ENCODE data around the gene MKRN2. TPM values are rescaled to one million over a fixed set of nuclear protein-coding genes. Genes with fewer than 3 reads are reported as not detected.

Gene MKRN2
- total and polyA plus RNA-seq, 2 of the 8 experiments (the other 6 are each of a cell fraction or from before 2014, with no cell fraction given), result 15.3 to 17.6 TPM

DNA sequence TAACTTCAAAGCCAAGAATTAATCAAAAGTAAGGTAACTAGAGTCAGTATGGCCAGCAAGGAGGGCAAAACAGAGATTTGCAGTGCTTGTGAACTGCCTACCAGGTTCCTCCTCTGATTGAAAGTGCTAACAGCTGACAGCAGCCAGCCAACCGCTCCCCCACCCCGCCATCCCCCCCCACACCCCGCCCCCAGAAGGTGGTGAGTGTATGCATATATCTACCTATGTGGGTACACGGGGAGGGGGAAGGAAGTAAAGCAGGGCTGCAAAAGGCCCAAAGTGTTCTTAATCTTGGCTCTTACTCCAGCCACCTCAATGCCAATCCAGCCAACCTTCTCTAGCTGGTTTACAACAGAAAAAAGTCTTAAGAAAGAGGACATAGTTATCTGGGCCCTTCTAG is 56.4 kb downstream of the MKRN2 start:
- Histone ChIP-seq H3K56ac (replicated peaks; ENCODE audit: insufficient read length, low read depth, low read length) (no peak overlapping the region), H3K4me2 (ENCODE audit: insufficient read depth in 1 of 2, low read depth in 2 of 2, low read length in 2 of 2) (no peak overlapping the region), H3K4me3 (ENCODE audit: extremely low read depth in 1 of 4, insufficient read depth in 2 of 4, low read depth in 3 of 4, low read length in 4 of 4) (no peak overlapping the region), H3K79me1 (ENCODE audit: low read depth, low read length) (no peaks in the 10 kb centered on the region), H3K27ac (ENCODE audit: low read depth, low read length) (no peak overlapping the region), H3K27me3 (replicated peaks in 1 of 4; ENCODE audit: control insufficient read depth in 3 of 4, extremely low read depth in 1 of 4, insufficient read depth in 3 of 4, low read length in 3 of 4) (no peaks in the 10 kb centered on the region), H2BK12ac (ENCODE audit: low read depth, low read length) (no peak overlapping the region), H2BK120ac (replicated peaks; ENCODE audit: low read depth, low read length) (no peak overlapping the region), H2BK5ac (ENCODE audit: low read depth, low read length) (no peak overlapping the region), H3K23ac (ENCODE audit: insufficient read length) (no peak overlapping the region), H3K14ac (ENCODE audit: insufficient read length) (no peak overlapping the region), H4K8ac (ENCODE audit: extremely low read depth, insufficient read depth, low read length) (no peak overlapping the region), H3K4me1 (replicated peaks in 1 of 4; ENCODE audit: control insufficient read depth in 3 of 4, insufficient read depth in 4 of 4, low read length in 3 of 4) (peaks cover 0 to 7% (median 2%) of the 10 kb centered on the region in 4 experiments; a peak in 3 of 7 replicates), H3K9ac (replicated peaks in 1 of 4; ENCODE audit: extremely low read depth in 1 of 4, low read depth in 3 of 4, low read length in 3 of 4) (no peak overlapping the region), H4K91ac (replicated peaks; ENCODE audit: insufficient read length, low read length) (no peak overlapping the region), H3K9me3 (ENCODE audit: insufficient read depth in 2 of 2, low read depth in 1 of 2, low read length in 1 of 2) (no peaks in the 10 kb centered on the region), H3K23me2 (ENCODE audit: low read depth, low read length) (no peaks in the 10 kb centered on the region), H3K4ac (replicated peaks; ENCODE audit: insufficient read length, low read depth, low read length) (no peak overlapping the region), H2BK20ac (ENCODE audit: low read length) (no peak overlapping the region), H2AK5ac (ENCODE audit: low read depth, low read length) (no peak overlapping the region), H3K36me3 (ENCODE audit: control insufficient read depth in 2 of 4, insufficient read depth in 4 of 4, low read length in 3 of 4) (peaks cover 10 to 43% (median 20%) of the 10 kb centered on the region in 4 experiments), H2AFZ (ENCODE audit: low read length) (no peak overlapping the region), H2BK15ac (ENCODE audit: low read length) (no peak overlapping the region), H3K79me2 (ENCODE audit: control insufficient read depth in 1 of 2, insufficient read depth in 2 of 2, low read length in 2 of 2) (peaks cover 0 to 37% of the 10 kb centered on the region in 2 experiments; a peak in 2 of 4 replicates), H4K20me1 (replicated peaks in 1 of 2; ENCODE audit: control insufficient read depth in 1 of 2, insufficient read depth in 2 of 2, low read length in 2 of 2) (peaks cover 5 to 6% of the 10 kb centered on the region in 2 experiments), H3K18ac (ENCODE audit: extremely low read depth, low read length) (no peak overlapping the region), H4K5ac (ENCODE audit: insufficient read length, low read depth, low read length) (no peak overlapping the region)
- ChIA-PET POLR2A (ENCODE audit: partially characterized antibody) (interaction anchor here (1.3 kb wide), 1 partner anchor 14 kb away, joined by 3 read pairs; no protein-coding TSS in a partner anchor), CTCF (ENCODE audit: partially characterized antibody) (interaction anchor here (1.0 kb wide), 1 partner anchor 44 kb away, joined by 4 read pairs; no protein-coding TSS in a partner anchor)
- DNase-seq (ENCODE audit: low read depth in 1 of 2, low spot score in 2 of 2) (no peak), FAIRE-seq (no peak)
- WGBS, 2 experiments (ENCODE audit: extremely low coverage in 1 of 2, insufficient coverage in 1 of 2, insufficient read length in 1 of 2, insufficient replicate concordance in 2 of 2, low coverage in 1 of 2, low lambda C conversion rate in 2 of 2, missing lambda C conversion rate in 1 of 2), result 63% methylated on average over 3 of the region's 4 CpGs; no CpG with 5 or more reads in 1 of the 2 experiments
- TF ChIP-seq SIN3A (conservative IDR thresholded peaks at IDR 0.05 in 1 of 2, IDR thresholded peaks at IDR 0.05 in 1 of 2; ENCODE audit: low read depth in 1 of 2, low read length in 2 of 2), result no peak
- TF ChIP-seq CREB1 (IDR thresholded peaks at IDR 0.05), result no peak
- TF ChIP-seq, protein P1, sequence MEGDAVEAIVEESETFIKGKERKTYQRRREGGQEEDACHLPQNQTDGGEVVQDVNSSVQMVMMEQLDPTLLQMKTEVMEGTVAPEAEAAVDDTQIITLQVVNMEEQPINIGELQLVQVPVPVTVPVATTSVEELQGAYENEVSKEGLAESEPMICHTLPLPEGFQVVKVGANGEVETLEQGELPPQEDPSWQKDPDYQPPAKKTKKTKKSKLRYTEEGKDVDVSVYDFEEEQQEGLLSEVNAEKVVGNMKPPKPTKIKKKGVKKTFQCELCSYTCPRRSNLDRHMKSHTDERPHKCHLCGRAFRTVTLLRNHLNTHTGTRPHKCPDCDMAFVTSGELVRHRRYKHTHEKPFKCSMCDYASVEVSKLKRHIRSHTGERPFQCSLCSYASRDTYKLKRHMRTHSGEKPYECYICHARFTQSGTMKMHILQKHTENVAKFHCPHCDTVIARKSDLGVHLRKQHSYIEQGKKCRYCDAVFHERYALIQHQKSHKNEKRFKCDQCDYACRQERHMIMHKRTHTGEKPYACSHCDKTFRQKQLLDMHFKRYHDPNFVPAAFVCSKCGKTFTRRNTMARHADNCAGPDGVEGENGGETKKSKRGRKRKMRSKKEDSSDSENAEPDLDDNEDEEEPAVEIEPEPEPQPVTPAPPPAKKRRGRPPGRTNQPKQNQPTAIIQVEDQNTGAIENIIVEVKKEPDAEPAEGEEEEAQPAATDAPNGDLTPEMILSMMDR (IDR thresholded peaks at IDR 0.05; ENCODE audit: control extremely low read depth in 1 of 3, insufficient read depth in 1 of 3, low read depth in 1 of 3, low read length in 3 of 3), result no peak
- TF ChIP-seq GABPA (IDR thresholded peaks at IDR 0.05; ENCODE audit: borderline replicate concordance, insufficient read depth, low read length), result no peak
- TF ChIP-seq MAFK (IDR thresholded peaks at IDR 0.05; ENCODE audit: low read depth, low read length), result no peak
- no peak for TF ChIP-seq POLR2A (IDR thresholded peaks at IDR 0.05; ENCODE audit: control extremely low read depth in 1 of 2, low read depth in 2 of 2, low read length in 2 of 2)
- TF ChIP-seq RXRA (IDR thresholded peaks at IDR 0.05; ENCODE audit: insufficient read depth, low read depth, low read length), result no peak
- TF ChIP-seq YY1 (IDR thresholded peaks at IDR 0.05; ENCODE audit: low read depth, low read length), result no peak
- TF ChIP-seq RBBP5 (IDR thresholded peaks at IDR 0.05; ENCODE audit: borderline replicate concordance, low read depth, low read length), result no peak
- no peak for TF ChIP-seq ASH2L (IDR thresholded peaks at IDR 0.05; ENCODE audit: low read length)
- TF ChIP-seq TBP (IDR thresholded peaks at IDR 0.05; ENCODE audit: low read depth, low read length), result no peak
- TF ChIP-seq SUZ12 (IDR thresholded peaks at IDR 0.05; ENCODE audit: low read length), result no peak
